CD14-positive monocyte (primary cell): ENCODE data around the gene FBXO40. TPM values are rescaled to one million over a fixed set of nuclear protein-coding genes. Genes with fewer than 3 reads are reported as not detected.

Experiments used
- DNase-seq, 3 donors: peaks; one replicate each; pipeline ENCODE4 v3.0.0-alpha.2; 2011 to 2022
- H2AFZ ChIP-seq: 2 replicates; pipeline ENCODE4 v1.6.0; 2012; ENCODE audit warnings: mild to moderate bottlenecking, low read depth, low read length, inconsistent platforms; ENCODE audit not compliant: insufficient read depth, poor library complexity, severe bottlenecking
- H3K27ac ChIP-seq, 2 donors: 1 replicate in 1 of 2; 2 replicates in 1 of 2; pipeline ENCODE4 v1.5.1; 2012 to 2013; ENCODE audit warnings: low read length in 2 of 2, control low read depth in 1 of 2, inconsistent platforms in 1 of 2, low read depth in 1 of 2, mild to moderate bottlenecking in 1 of 2
- H3K27me3 ChIP-seq, 2 donors: one replicate each; pipeline versions ENCODE4 v1.6.0 to v1.6.1; 2011 to 2013; ENCODE audit warnings: low read length in 2 of 2; ENCODE audit not compliant: control insufficient read depth in 2 of 2, insufficient read depth in 2 of 2
- H3K36me3 ChIP-seq, 2 donors: replicated peaks in 1 of 2; 1 replicate in 1 of 2; 2 replicates in 1 of 2; pipeline versions ENCODE4 v1.5.1 to v1.6.1; 2012 to 2013; ENCODE audit warnings: low read length in 2 of 2, control low read depth in 1 of 2, inconsistent platforms in 1 of 2, mild to moderate bottlenecking in 1 of 2; ENCODE audit not compliant: insufficient read depth in 2 of 2, control insufficient read depth in 1 of 2
- H3K4me1 ChIP-seq, 2 donors: 1 replicate in 1 of 2; 2 replicates in 1 of 2; pipeline versions ENCODE4 v1.5.1 to v1.6.1; 2012 to 2013; ENCODE audit warnings: low read length in 2 of 2, control low read depth in 1 of 2, inconsistent platforms in 1 of 2, mild to moderate bottlenecking in 1 of 2, moderate library complexity in 1 of 2; ENCODE audit not compliant: insufficient read depth in 2 of 2, control insufficient read depth in 1 of 2
- H3K4me2 ChIP-seq: replicated peaks from 2 replicates; pipeline ENCODE3; 2012; ENCODE audit warnings: low read length, moderate library complexity, mild to moderate bottlenecking; ENCODE audit not compliant: poor library complexity, severe bottlenecking; ENCODE audit errors: extremely low read depth
- H3K4me3 ChIP-seq, 3 experiments: fragments of 200-600 bp in 1 of 3; sonication (generic) in 1 of 3; replicated peaks in 1 of 3; 1 replicate in 2 of 3; 2 replicates in 1 of 3; pipeline ENCODE4 v1.5.1; 2011 to 2013; ENCODE audit warnings: low read length in 3 of 3, mild to moderate bottlenecking in 3 of 3, control low read depth in 2 of 3, low read depth in 2 of 3, inconsistent platforms in 1 of 3, moderate library complexity in 1 of 3
- H3K79me2 ChIP-seq: 2 replicates; pipeline ENCODE4 v1.6.0; 2012; ENCODE audit warnings: mild to moderate bottlenecking, control low read depth, inconsistent platforms, low read length, moderate library complexity; ENCODE audit not compliant: insufficient read depth
- H3K9ac ChIP-seq: 2 replicates; pipeline ENCODE4 v1.6.0; 2017; ENCODE audit warnings: low read length, mild to moderate bottlenecking; ENCODE audit not compliant: insufficient read depth, poor library complexity, severe bottlenecking
- H3K9me3 ChIP-seq, 2 donors: replicated peaks in 1 of 2; 1 replicate in 1 of 2; 2 replicates in 1 of 2; pipeline versions ENCODE4 v1.5.1 to v1.6.1; 2012 to 2013; ENCODE audit warnings: low read length in 2 of 2, control low read depth in 1 of 2; ENCODE audit not compliant: control insufficient read depth in 1 of 2, insufficient read depth in 1 of 2
- H4K20me1 ChIP-seq: 2 replicates; pipeline ENCODE4 v1.6.0; 2012; ENCODE audit warnings: mild to moderate bottlenecking, low read length, control low read depth, moderate library complexity; ENCODE audit not compliant: insufficient read depth
- H3K27ac Mint-ChIP-seq, 7 donors: one replicate each; pipeline ENCODE4 v1.8.0; 2020; ENCODE audit warnings: mild to moderate bottlenecking in 7 of 7, mixed read lengths in 7 of 7, moderate library complexity in 6 of 7, inconsistent platforms in 2 of 7
- H3K27me3 Mint-ChIP-seq, 3 donors: one replicate each; pipeline ENCODE4 v1.8.0; 2021 to 2022; ENCODE audit warnings: low read depth in 3 of 3, mild to moderate bottlenecking in 3 of 3, mixed read lengths in 3 of 3, moderate library complexity in 3 of 3, inconsistent platforms in 1 of 3
- H3K36me3 Mint-ChIP-seq, 2 donors: one replicate each; pipeline ENCODE4 v1.8.0; 2020; ENCODE audit warnings: mixed read lengths in 2 of 2, inconsistent platforms in 1 of 2, mild to moderate bottlenecking in 1 of 2
- H3K4me1 Mint-ChIP-seq: one replicate; pipeline ENCODE4 v1.8.0; 2020; ENCODE audit warnings: mild to moderate bottlenecking, mixed read lengths
- H3K4me3 Mint-ChIP-seq, 2 donors: one replicate each; pipeline ENCODE4 v1.8.0; 2020; ENCODE audit warnings: mild to moderate bottlenecking in 2 of 2, mixed read lengths in 2 of 2, moderate library complexity in 1 of 2
- H3K9me3 Mint-ChIP-seq, 7 donors: one replicate each; pipeline ENCODE4 v1.8.0; 2020 to 2022; ENCODE audit warnings: mixed read lengths in 7 of 7, mild to moderate bottlenecking in 6 of 7, moderate library complexity in 6 of 7, inconsistent platforms in 2 of 7
- WGBS: methylation state at CpG from one replicate; pipeline ENCODE4 v1.1.5; 2013; ENCODE audit warnings: missing lambda C conversion rate; ENCODE audit not compliant: insufficient coverage; 5-methylcytosine and 5-hydroxymethylcytosine counted together
- intact Hi-C, 2 donors: fragments of 100-400 bp; cut with micrococcal nuclease; formaldehyde crosslinking; loops; one replicate each; pipeline versions ENCODE4 v1.15.0 to v1.15.1; 2023
- polyA plus RNA-seq, 3 donors: library from polyadenylated mRNA; depleted of rRNA in 1 of 3; unstranded in 2 of 3; stranded (reverse) in 1 of 3; fragments of 300-500 nt in 2 of 3; fragments of >200 nt in 1 of 3; fragmentation: Illumina TruSeq in 2 of 3; gene quantifications; 1 replicate in 2 of 3; 2 replicates in 1 of 3; pipeline ENCODE4 v1.2.3, GENCODE V29; 2012 to 2021
- TF ChIP-seq, protein P1 (sequence below): fragments of 200-600 bp; IDR thresholded peaks from one replicate; pipeline ENCODE4 v1.8.0; 2022; ENCODE audit warnings: antibody characterized with exemption, mild to moderate bottlenecking

Gene FBXO40
- polyA plus RNA-seq, 3 donors: not detected

DNA sequence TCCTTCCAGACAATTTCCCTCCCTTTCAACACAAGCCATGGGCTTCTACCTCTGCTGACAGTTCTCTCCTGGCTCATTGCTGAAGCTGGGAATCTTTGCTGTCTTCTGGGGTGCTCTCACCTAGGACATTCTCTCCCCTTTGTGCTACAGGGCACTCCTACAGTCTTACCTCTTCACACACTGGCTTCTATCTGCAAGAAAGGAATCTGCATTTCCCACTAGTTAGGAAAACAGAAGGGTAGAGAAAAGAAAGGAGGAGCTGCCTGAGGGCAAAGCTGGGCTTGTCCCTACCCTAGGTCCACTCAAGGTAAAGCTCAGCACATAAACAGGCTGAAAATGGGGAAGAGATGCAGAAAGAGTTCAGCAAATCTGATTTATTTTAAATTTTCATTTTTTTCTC, 31.0 kb upstream of the FBXO40 start:
- intact Hi-C loops: no loop called here
- no peaks in the 10 kb centered on the region for H3K9me3 ChIP-seq
- no peaks in the 10 kb centered on the region for H3K36me3 ChIP-seq
- H3K4me1 ChIP-seq: no peaks in the 10 kb centered on the region
- H3K27ac Mint-ChIP-seq: no peak overlapping the region
- H3K4me3 Mint-ChIP-seq: no peak overlapping the region
- H3K27me3 Mint-ChIP-seq: peaks cover 6 to 8% (median 8%) of the 10 kb centered on the region in 3 donors
- H3K27me3 ChIP-seq: no peaks in the 10 kb centered on the region
- TF ChIP-seq, protein P1, sequence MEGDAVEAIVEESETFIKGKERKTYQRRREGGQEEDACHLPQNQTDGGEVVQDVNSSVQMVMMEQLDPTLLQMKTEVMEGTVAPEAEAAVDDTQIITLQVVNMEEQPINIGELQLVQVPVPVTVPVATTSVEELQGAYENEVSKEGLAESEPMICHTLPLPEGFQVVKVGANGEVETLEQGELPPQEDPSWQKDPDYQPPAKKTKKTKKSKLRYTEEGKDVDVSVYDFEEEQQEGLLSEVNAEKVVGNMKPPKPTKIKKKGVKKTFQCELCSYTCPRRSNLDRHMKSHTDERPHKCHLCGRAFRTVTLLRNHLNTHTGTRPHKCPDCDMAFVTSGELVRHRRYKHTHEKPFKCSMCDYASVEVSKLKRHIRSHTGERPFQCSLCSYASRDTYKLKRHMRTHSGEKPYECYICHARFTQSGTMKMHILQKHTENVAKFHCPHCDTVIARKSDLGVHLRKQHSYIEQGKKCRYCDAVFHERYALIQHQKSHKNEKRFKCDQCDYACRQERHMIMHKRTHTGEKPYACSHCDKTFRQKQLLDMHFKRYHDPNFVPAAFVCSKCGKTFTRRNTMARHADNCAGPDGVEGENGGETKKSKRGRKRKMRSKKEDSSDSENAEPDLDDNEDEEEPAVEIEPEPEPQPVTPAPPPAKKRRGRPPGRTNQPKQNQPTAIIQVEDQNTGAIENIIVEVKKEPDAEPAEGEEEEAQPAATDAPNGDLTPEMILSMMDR: no peak
- H3K36me3 Mint-ChIP-seq: no peaks in the 10 kb centered on the region
- no peaks in the 10 kb centered on the region for H3K79me2 ChIP-seq
- peaks cover 0 to 2% (median 0%) of the 10 kb centered on the region in 7 donors for H3K9me3 Mint-ChIP-seq
- no peak overlapping the region for H3K27ac ChIP-seq
- no peak for DNase-seq
- H3K4me3 ChIP-seq: no peak overlapping the region
- H3K9ac ChIP-seq: no peak overlapping the region
- no peak overlapping the region for H2AFZ ChIP-seq
- H3K4me1 Mint-ChIP-seq: no peaks in the 10 kb centered on the region
- no peak overlapping the region for H3K4me2 ChIP-seq
- H4K20me1 ChIP-seq: no peaks in the 10 kb centered on the region

DNA sequence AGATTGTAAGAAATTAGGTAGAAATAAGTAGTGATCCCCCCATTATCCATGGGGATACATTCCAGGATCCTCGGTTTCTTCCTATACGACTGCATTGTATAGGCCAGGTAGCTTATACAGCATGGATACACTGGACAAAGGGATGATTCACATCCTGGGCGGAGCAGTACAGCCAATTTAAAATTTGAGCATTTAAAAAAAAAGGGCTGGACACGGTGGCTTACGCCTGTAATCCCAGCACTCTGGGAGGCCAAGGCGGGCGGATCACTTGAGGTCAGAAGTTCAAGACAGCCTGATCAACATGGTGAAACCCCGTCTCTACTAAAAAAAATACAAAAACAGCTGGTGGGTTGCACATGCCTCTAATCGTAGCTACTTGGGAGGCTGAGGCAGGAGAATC, 26.4 kb upstream of the FBXO40 start:
- intact Hi-C loops: no loop called here
- H3K36me3 ChIP-seq: no peaks in the 10 kb centered on the region
- H3K4me2 ChIP-seq: no peak overlapping the region
- no peak for DNase-seq
- no peak overlapping the region for H3K4me3 ChIP-seq
- no peak overlapping the region for H3K4me3 Mint-ChIP-seq
- H3K4me1 Mint-ChIP-seq: no peaks in the 10 kb centered on the region
- no peak overlapping the region for H3K27ac Mint-ChIP-seq
- no peak overlapping the region for H3K9ac ChIP-seq
- 100% methylated on average over 4 of the region's 9 CpGs for WGBS
- no peaks in the 10 kb centered on the region for H3K9me3 ChIP-seq
- no peaks in the 10 kb centered on the region for H3K27me3 ChIP-seq
- peaks cover 4 to 6% (median 4%) of the 10 kb centered on the region in 3 donors for H3K27me3 Mint-ChIP-seq
- no peaks in the 10 kb centered on the region for H3K9me3 Mint-ChIP-seq
- no peaks in the 10 kb centered on the region for H3K79me2 ChIP-seq
- H2AFZ ChIP-seq: no peak overlapping the region
- no peaks in the 10 kb centered on the region for H3K36me3 Mint-ChIP-seq
- H4K20me1 ChIP-seq: no peaks in the 10 kb centered on the region
- no peak overlapping the region for H3K27ac ChIP-seq
- no peaks in the 10 kb centered on the region for H3K4me1 ChIP-seq
- TF ChIP-seq, protein P1: no peak
